Parathyroid adenoma (tissue), 2 donors: ENCODE results near the gene CAST.

ENCODE experiments used
- H2AFZ ChIP-seq: fragments of 300-600 bp; sonication (generic); one replicate; pipeline ENCODE4 v1.7.0; 2017; ENCODE audit warnings: antibody characterized with exemption, mild to moderate bottlenecking
- H3K27ac ChIP-seq: fragments of 300-600 bp; sonication (generic); one replicate; pipeline ENCODE4 v1.7.0; 2017
- H3K27me3 ChIP-seq: fragments of 300-600 bp; sonication (generic); one replicate; pipeline ENCODE4 v1.7.0; 2017; ENCODE audit warnings: low read length; ENCODE audit not compliant: control insufficient read depth, insufficient read depth
- H3K36me3 ChIP-seq: fragments of 300-600 bp; sonication (generic); one replicate; pipeline ENCODE4 v1.7.0; 2017; ENCODE audit warnings: low read length; ENCODE audit not compliant: control insufficient read depth, insufficient read depth
- H3K4me1 ChIP-seq: fragments of 300-600 bp; sonication (generic); one replicate; pipeline ENCODE4 v1.7.0; 2017; ENCODE audit warnings: control low read depth
- H3K4me2 ChIP-seq: fragments of 300-600 bp; sonication (generic); one replicate; pipeline ENCODE4 v1.7.0; 2017; ENCODE audit warnings: low read length
- H3K4me3 ChIP-seq: fragments of 300-600 bp; sonication (generic); one replicate; pipeline ENCODE4 v1.7.0; 2017; ENCODE audit warnings: low read depth, low read length
- H3K79me2 ChIP-seq: fragments of 300-600 bp; sonication (generic); one replicate; pipeline ENCODE4 v1.7.0; 2017; ENCODE audit warnings: control low read depth
- H3K9ac ChIP-seq: fragments of 300-600 bp; sonication (generic); one replicate; pipeline ENCODE4 v1.7.0; 2017; ENCODE audit warnings: mild to moderate bottlenecking
- H3K9me3 ChIP-seq: fragments of 300-600 bp; sonication (generic); one replicate; pipeline ENCODE4 v1.7.0; 2017; ENCODE audit warnings: low read length; ENCODE audit not compliant: control insufficient read depth
- TF ChIP-seq, protein P1 (sequence below): fragments of 300-600 bp; sonication (generic); IDR thresholded peaks from one replicate; pipeline ENCODE4 v1.7.0; 2017; ENCODE audit warnings: antibody characterized with exemption, mild to moderate bottlenecking
- donor health status: primary hyperparathyroidism.

The CAST gene

DNA sequence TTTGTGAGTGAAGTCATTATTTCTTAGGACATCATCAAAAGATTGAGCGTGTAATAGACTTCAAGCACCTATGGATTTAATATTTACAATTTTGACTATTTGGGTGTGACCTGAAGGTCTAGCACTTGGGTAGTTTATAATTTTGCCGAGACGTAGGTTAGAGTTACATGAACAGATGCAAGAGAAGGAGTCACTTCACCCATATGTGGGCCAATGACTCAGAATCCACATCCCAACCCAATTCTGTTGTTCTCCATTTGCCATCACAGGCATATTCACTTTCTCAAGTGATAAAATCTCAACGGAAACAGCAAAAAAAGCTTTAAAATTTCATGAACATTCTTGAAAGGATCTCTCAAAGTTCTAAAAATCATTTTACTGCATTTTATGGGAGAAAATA is 157.6 kb downstream of the CAST start:
- Histone ChIP-seq H3K27me3 (no peaks in the 10 kb centered on the region), H3K36me3 (no peaks in the 10 kb centered on the region), H3K79me2 (no peaks in the 10 kb centered on the region), H3K4me3 (no peak overlapping the region), H3K4me1 (peaks cover 30% of the 10 kb centered on the region), H3K4me2 (no peak overlapping the region), H3K27ac (no peak overlapping the region), H3K9me3 (no peaks in the 10 kb centered on the region), H2AFZ (no peak overlapping the region), H3K9ac (no peak overlapping the region)
- TF ChIP-seq, protein P1, sequence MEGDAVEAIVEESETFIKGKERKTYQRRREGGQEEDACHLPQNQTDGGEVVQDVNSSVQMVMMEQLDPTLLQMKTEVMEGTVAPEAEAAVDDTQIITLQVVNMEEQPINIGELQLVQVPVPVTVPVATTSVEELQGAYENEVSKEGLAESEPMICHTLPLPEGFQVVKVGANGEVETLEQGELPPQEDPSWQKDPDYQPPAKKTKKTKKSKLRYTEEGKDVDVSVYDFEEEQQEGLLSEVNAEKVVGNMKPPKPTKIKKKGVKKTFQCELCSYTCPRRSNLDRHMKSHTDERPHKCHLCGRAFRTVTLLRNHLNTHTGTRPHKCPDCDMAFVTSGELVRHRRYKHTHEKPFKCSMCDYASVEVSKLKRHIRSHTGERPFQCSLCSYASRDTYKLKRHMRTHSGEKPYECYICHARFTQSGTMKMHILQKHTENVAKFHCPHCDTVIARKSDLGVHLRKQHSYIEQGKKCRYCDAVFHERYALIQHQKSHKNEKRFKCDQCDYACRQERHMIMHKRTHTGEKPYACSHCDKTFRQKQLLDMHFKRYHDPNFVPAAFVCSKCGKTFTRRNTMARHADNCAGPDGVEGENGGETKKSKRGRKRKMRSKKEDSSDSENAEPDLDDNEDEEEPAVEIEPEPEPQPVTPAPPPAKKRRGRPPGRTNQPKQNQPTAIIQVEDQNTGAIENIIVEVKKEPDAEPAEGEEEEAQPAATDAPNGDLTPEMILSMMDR, result no peak

DNA sequence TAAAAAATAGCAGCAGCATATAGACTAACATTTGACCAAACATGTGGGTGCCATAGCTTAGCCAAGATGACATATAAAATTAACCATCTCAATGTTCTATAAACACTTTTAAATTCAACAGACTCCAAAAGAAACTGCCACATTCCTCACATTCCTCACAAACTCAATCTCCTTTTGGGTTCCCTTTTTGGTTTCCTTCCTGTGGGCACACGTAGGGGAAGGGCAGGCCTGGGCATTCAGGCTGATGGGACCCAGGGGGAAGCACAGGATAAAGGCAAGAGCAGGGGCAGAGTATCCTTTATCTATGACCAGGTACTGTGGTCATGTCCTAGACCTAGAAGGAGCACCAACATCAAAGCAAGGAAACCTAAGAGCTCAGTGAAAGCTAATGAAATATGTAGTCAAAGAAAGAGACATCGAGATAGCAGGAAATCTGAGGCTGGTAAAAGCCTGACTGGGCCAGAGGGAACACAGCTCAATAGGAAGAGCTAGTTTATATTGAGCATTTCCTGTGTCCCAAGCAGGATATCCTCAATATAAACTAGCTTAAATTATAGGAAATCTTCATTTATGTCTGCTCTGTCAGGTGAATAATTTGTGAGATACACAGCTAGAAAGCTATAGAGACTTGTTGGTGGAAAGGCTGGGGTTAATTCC is 159.2 kb downstream of the CAST start:
- Histone ChIP-seq H3K27me3 (no peaks in the 10 kb centered on the region), H3K36me3 (no peaks in the 10 kb centered on the region), H3K79me2 (no peaks in the 10 kb centered on the region), H2AFZ (peak overlapping the region; percentile 68), H3K4me1 (peaks cover 30% of the 10 kb centered on the region), H3K4me3 (no peak overlapping the region), H3K9ac (no peak overlapping the region), H3K4me2 (no peak overlapping the region), H3K9me3 (no peaks in the 10 kb centered on the region), H3K27ac (peak overlapping the region; percentile 91)
- TF ChIP-seq, protein P1, result no peak

DNA sequence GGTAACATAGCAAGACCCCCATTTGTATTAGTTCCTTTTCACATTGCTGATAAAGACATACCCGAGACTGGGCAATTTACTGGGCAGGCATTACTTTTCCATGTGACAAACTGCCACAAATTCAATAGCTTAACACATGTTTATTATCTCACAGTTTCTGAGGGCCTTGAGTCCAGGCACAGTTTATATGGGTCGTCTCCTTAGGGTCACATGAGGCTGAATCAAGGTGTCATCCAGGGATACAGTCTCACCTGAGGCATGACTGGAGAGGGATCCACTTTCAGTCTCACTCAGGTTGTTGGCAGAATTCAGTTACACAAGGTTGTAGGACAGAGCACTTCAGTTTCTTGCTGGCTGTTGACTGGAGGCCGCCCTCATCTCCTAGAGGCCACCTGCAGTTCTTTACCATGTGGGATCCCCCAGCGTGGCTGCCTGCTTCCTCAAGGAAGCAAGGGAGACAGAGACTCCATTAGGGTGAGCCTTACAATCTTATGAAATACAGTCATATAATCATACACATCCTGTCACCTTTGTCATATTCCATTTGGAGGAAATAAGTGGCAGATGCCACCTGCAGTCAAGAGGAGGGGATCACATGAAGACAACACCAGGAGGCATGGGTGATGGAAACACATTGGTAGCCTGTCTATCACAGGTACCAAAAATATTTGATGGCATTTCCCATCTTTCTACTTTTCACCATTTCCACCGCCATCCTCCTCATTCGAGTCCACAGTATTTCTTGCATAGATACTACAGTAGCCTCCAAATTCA is 160.7 kb downstream of the CAST start:
- no peaks in the 10 kb centered on the region for H3K27me3 ChIP-seq
- peak overlapping the region; percentile 68 for H2AFZ ChIP-seq
- H3K79me2 ChIP-seq, result no peaks in the 10 kb centered on the region
- TF ChIP-seq, protein P1, result peak; percentile 13
- H3K27ac ChIP-seq, result peak overlapping the region; percentile 91
- H3K36me3 ChIP-seq, result no peaks in the 10 kb centered on the region
- no peaks in the 10 kb centered on the region for H3K9me3 ChIP-seq
- peak overlapping the region; percentile 54 for H3K4me2 ChIP-seq
- peak overlapping the region; percentile 23 for H3K4me3 ChIP-seq
- no peak overlapping the region for H3K9ac ChIP-seq
- peaks cover 30% of the 10 kb centered on the region for H3K4me1 ChIP-seq

DNA sequence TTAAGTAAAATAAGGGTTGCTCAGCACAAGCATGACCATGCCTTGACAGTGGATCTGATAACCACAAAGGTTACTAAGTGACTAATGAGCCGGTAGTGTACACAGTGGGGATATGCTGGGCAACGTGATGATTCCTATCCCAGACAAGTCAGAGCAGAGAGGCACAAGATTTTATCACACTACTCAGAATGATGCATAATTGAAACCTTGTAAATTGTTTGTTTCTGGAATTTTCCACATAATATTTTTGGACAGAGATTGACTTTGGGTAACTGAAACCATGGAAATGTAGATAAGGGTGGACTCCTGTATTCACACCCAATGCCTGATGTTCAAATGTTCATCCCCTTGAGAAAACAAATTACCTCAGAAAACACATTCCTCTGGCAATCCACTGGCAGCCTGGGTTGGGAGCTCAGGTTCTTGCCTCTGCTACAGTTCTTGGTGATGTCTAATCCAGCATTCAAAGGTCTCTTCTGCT is 161.8 kb downstream of the CAST start:
- Histone ChIP-seq H3K36me3 (no peaks in the 10 kb centered on the region), H3K4me1 (peaks cover 30% of the 10 kb centered on the region), H3K4me3 (peak overlapping the region; percentile 23), H3K79me2 (no peaks in the 10 kb centered on the region), H3K4me2 (peak overlapping the region; percentile 54), H3K9me3 (no peaks in the 10 kb centered on the region), H2AFZ (peak overlapping the region; percentile 42), H3K27ac (peak overlapping the region; percentile 91), H3K27me3 (no peaks in the 10 kb centered on the region), H3K9ac (no peak overlapping the region)
- TF ChIP-seq, protein P1, result no peak
